Measurements from ENCODE around the gene RAB7A.

RAB7A gene

GRCh38 chr3:128858167-128858566 is 132.2 kb downstream of the RAB7A start:
- no peak for DNase-seq

- no peak for DNase-seq
Observed at GRCh38 chr3:128859630-128860029, 133.6 kb downstream of the RAB7A start.

- DNase-seq = no peak
Observed at GRCh38 chr3:128861491-128861890, 135.5 kb downstream of the RAB7A start.

- no peak for DNase-seq
Observed at GRCh38 chr3:128863560-128863959, 137.6 kb downstream of the RAB7A start.
